ENCODE results near the gene RCAN1. TPM values are rescaled to one million over a fixed set of nuclear protein-coding genes. Genes with fewer than 3 reads are reported as not detected.

Gene RCAN1
- total RNA-seq, 1 donor from 2014 or later: 33.4 TPM

- Histone ChIP-seq H3K4me3 (ENCODE audit: low read length in 3 of 3) (no peak overlapping the region), H3K27me3 (ENCODE audit: control insufficient read depth in 3 of 3, insufficient read depth in 3 of 3, low read length in 3 of 3) (no peaks in the 10 kb centered on the region), H3K4me1 (ENCODE audit: control insufficient read depth in 3 of 3, insufficient read depth in 3 of 3, low read length in 3 of 3) (no peaks in the 10 kb centered on the region), H3K27ac (ENCODE audit: low read depth, low read length) (no peak overlapping the region), H3K9ac (ENCODE audit: low read depth in 1 of 3, low read length in 3 of 3) (no peak overlapping the region), H3K9me3 (ENCODE audit: control insufficient read depth in 3 of 3, low read length in 3 of 3) (no peaks in the 10 kb centered on the region), H3K36me3 (ENCODE audit: control insufficient read depth in 3 of 3, insufficient read depth in 3 of 3, low read length in 3 of 3) (no peaks in the 10 kb centered on the region)
Measured at GRCh38 chr21:34642211-34643075, 27.5 kb upstream of the RCAN1 start.

DNA sequence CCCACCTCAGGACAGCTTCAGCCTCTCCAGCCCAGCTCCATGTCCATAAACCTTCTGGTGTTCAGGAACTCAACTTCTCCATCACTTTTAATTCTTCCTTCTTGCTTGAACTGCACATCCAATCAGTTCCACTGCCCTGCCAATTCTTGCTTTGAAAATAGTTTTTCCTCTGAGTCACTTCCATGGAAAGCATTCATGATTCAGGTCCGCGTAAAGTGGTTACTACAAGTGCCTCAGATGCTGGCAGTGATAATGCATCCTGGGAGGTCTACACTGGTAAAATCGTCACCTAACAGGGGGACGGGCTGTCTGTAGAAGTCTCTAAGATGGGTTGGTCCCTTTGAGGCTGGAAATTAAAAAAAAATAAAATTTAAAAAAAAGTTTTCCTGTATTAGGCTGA lies 25.9 kb upstream of the RCAN1 start:
- no peaks in the 10 kb centered on the region for H3K36me3 ChIP-seq (ENCODE audit: control insufficient read depth in 3 of 3, insufficient read depth in 3 of 3, low read length in 3 of 3)
- no peaks in the 10 kb centered on the region for H3K9me3 ChIP-seq (ENCODE audit: control insufficient read depth in 3 of 3, low read length in 3 of 3)
- H3K4me1 ChIP-seq (ENCODE audit: control insufficient read depth in 3 of 3, insufficient read depth in 3 of 3, low read length in 3 of 3): no peaks in the 10 kb centered on the region
- H3K27ac ChIP-seq (ENCODE audit: low read depth, low read length): no peak overlapping the region
- no peak overlapping the region for H3K4me3 ChIP-seq (ENCODE audit: low read length in 3 of 3)
- H3K9ac ChIP-seq (ENCODE audit: low read depth in 1 of 3, low read length in 3 of 3): no peak overlapping the region
- H3K27me3 ChIP-seq (ENCODE audit: control insufficient read depth in 3 of 3, insufficient read depth in 3 of 3, low read length in 3 of 3): peaks cover 0 to 6% (median 4%) of the 10 kb centered on the region in 3 donors

- no peaks in the 10 kb centered on the region for H3K9me3 ChIP-seq (ENCODE audit: control insufficient read depth in 3 of 3, low read length in 3 of 3)
- peaks cover 0 to 9% (median 8%) of the 10 kb centered on the region in 3 donors for H3K27me3 ChIP-seq (ENCODE audit: control insufficient read depth in 3 of 3, insufficient read depth in 3 of 3, low read length in 3 of 3)
- no peak overlapping the region for H3K27ac ChIP-seq (ENCODE audit: low read depth, low read length)
- no peak overlapping the region for H3K4me3 ChIP-seq (ENCODE audit: low read length in 3 of 3)
- H3K4me1 ChIP-seq (ENCODE audit: control insufficient read depth in 3 of 3, insufficient read depth in 3 of 3, low read length in 3 of 3): no peaks in the 10 kb centered on the region
- no peak overlapping the region for H3K9ac ChIP-seq (ENCODE audit: low read depth in 1 of 3, low read length in 3 of 3)
- no peaks in the 10 kb centered on the region for H3K36me3 ChIP-seq (ENCODE audit: control insufficient read depth in 3 of 3, insufficient read depth in 3 of 3, low read length in 3 of 3)
Measured at GRCh38 chr21:34639882-34640788, 25.2 kb upstream of the RCAN1 start.

DNA sequence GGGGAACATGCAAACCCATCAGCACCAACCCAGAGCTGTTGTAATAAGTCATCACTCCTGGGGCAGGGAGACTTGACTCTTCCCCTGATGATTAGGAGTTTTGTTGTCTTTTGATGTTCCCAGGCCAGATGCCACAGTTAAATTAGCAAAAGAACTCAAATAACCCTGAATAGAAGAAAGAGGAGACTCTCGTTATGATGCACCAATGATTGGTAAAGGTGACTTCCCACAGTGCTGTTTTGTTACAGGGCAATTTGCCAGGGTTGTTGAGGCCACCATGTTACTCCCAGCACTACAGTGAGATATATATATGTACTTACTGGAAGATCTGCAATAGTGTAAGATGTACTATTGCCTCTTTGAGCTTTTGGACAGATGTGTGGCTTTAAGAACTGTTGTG lies 24.3 kb upstream of the RCAN1 start:
- H3K4me3 ChIP-seq (ENCODE audit: low read length in 3 of 3): no peak overlapping the region
- H3K27me3 ChIP-seq (ENCODE audit: control insufficient read depth in 3 of 3, insufficient read depth in 3 of 3, low read length in 3 of 3): peaks cover 0 to 12% (median 8%) of the 10 kb centered on the region in 3 donors
- no peak overlapping the region for H3K27ac ChIP-seq (ENCODE audit: low read depth, low read length)
- no peaks in the 10 kb centered on the region for H3K36me3 ChIP-seq (ENCODE audit: control insufficient read depth in 3 of 3, insufficient read depth in 3 of 3, low read length in 3 of 3)
- no peak overlapping the region for H3K9ac ChIP-seq (ENCODE audit: low read depth in 1 of 3, low read length in 3 of 3)
- no peaks in the 10 kb centered on the region for H3K4me1 ChIP-seq (ENCODE audit: control insufficient read depth in 3 of 3, insufficient read depth in 3 of 3, low read length in 3 of 3)
- H3K9me3 ChIP-seq (ENCODE audit: control insufficient read depth in 3 of 3, low read length in 3 of 3): no peaks in the 10 kb centered on the region

- Histone ChIP-seq H3K9ac (ENCODE audit: low read depth in 1 of 3, low read length in 3 of 3) (no peak overlapping the region), H3K4me1 (ENCODE audit: control insufficient read depth in 3 of 3, insufficient read depth in 3 of 3, low read length in 3 of 3) (no peaks in the 10 kb centered on the region), H3K36me3 (ENCODE audit: control insufficient read depth in 3 of 3, insufficient read depth in 3 of 3, low read length in 3 of 3) (no peaks in the 10 kb centered on the region), H3K4me3 (ENCODE audit: low read length in 3 of 3) (no peak overlapping the region), H3K27ac (ENCODE audit: low read depth, low read length) (no peak overlapping the region), H3K9me3 (ENCODE audit: control insufficient read depth in 3 of 3, low read length in 3 of 3) (no peaks in the 10 kb centered on the region), H3K27me3 (ENCODE audit: control insufficient read depth in 3 of 3, insufficient read depth in 3 of 3, low read length in 3 of 3) (peaks cover 5 to 16% (median 8%) of the 10 kb centered on the region in 3 donors)
Measured at GRCh38 chr21:34636961-34637360, 22.0 kb upstream of the RCAN1 start.

GRCh38 chr21:34635307-34635706 lies 20.4 kb upstream of the RCAN1 start:
- Histone ChIP-seq H3K36me3 (ENCODE audit: control insufficient read depth in 3 of 3, insufficient read depth in 3 of 3, low read length in 3 of 3) (no peaks in the 10 kb centered on the region), H3K27me3 (ENCODE audit: control insufficient read depth in 3 of 3, insufficient read depth in 3 of 3, low read length in 3 of 3) (peaks cover 5 to 16% (median 8%) of the 10 kb centered on the region in 3 donors), H3K9me3 (ENCODE audit: control insufficient read depth in 3 of 3, low read length in 3 of 3) (no peaks in the 10 kb centered on the region), H3K4me3 (ENCODE audit: low read length in 3 of 3) (no peak overlapping the region), H3K4me1 (ENCODE audit: control insufficient read depth in 3 of 3, insufficient read depth in 3 of 3, low read length in 3 of 3) (no peaks in the 10 kb centered on the region), H3K27ac (ENCODE audit: low read depth, low read length) (no peak overlapping the region), H3K9ac (ENCODE audit: low read depth in 1 of 3, low read length in 3 of 3) (no peak overlapping the region)

GRCh38 chr21:34632498-34632897 lies 17.6 kb upstream of the RCAN1 start:
- Histone ChIP-seq H3K9ac (ENCODE audit: low read depth in 1 of 3, low read length in 3 of 3) (no peak overlapping the region), H3K4me1 (ENCODE audit: control insufficient read depth in 3 of 3, insufficient read depth in 3 of 3, low read length in 3 of 3) (no peaks in the 10 kb centered on the region), H3K36me3 (ENCODE audit: control insufficient read depth in 3 of 3, insufficient read depth in 3 of 3, low read length in 3 of 3) (no peaks in the 10 kb centered on the region), H3K27ac (ENCODE audit: low read depth, low read length) (no peak overlapping the region), H3K4me3 (ENCODE audit: low read length in 3 of 3) (no peak overlapping the region), H3K9me3 (ENCODE audit: control insufficient read depth in 3 of 3, low read length in 3 of 3) (no peaks in the 10 kb centered on the region), H3K27me3 (ENCODE audit: control insufficient read depth in 3 of 3, insufficient read depth in 3 of 3, low read length in 3 of 3) (peaks cover 5 to 16% (median 8%) of the 10 kb centered on the region in 3 donors)

GRCh38 chr21:34630536-34631143 lies 15.7 kb upstream of the RCAN1 start:
- Histone ChIP-seq H3K9me3 (ENCODE audit: control insufficient read depth in 3 of 3, low read length in 3 of 3) (no peaks in the 10 kb centered on the region), H3K9ac (ENCODE audit: low read depth in 1 of 3, low read length in 3 of 3) (no peak overlapping the region), H3K27me3 (ENCODE audit: control insufficient read depth in 3 of 3, insufficient read depth in 3 of 3, low read length in 3 of 3) (peaks cover 4 to 10% (median 5%) of the 10 kb centered on the region in 3 donors), H3K27ac (ENCODE audit: low read depth, low read length) (no peak overlapping the region), H3K4me1 (ENCODE audit: control insufficient read depth in 3 of 3, insufficient read depth in 3 of 3, low read length in 3 of 3) (no peaks in the 10 kb centered on the region), H3K4me3 (ENCODE audit: low read length in 3 of 3) (no peak overlapping the region), H3K36me3 (ENCODE audit: control insufficient read depth in 3 of 3, insufficient read depth in 3 of 3, low read length in 3 of 3) (no peaks in the 10 kb centered on the region)

GRCh38 chr21:34626131-34626530 lies 11.2 kb upstream of the RCAN1 start:
- Histone ChIP-seq H3K9me3 (ENCODE audit: control insufficient read depth in 3 of 3, low read length in 3 of 3) (no peaks in the 10 kb centered on the region), H3K9ac (ENCODE audit: low read depth in 1 of 3, low read length in 3 of 3) (no peak overlapping the region), H3K4me1 (ENCODE audit: control insufficient read depth in 3 of 3, insufficient read depth in 3 of 3, low read length in 3 of 3) (no peaks in the 10 kb centered on the region), H3K27me3 (ENCODE audit: control insufficient read depth in 3 of 3, insufficient read depth in 3 of 3, low read length in 3 of 3) (no peaks in the 10 kb centered on the region), H3K36me3 (ENCODE audit: control insufficient read depth in 3 of 3, insufficient read depth in 3 of 3, low read length in 3 of 3) (no peaks in the 10 kb centered on the region), H3K4me3 (ENCODE audit: low read length in 3 of 3) (no peak overlapping the region), H3K27ac (ENCODE audit: low read depth, low read length) (no peak overlapping the region)

All from skeletal muscle tissue (tissue), 4 donors.